Endothelial cell of umbilical vein (primary cell): ENCODE results near the gene VPS8. TPM values are rescaled to one million over a fixed set of nuclear protein-coding genes. Genes with fewer than 3 reads are reported as not detected.

ENCODE experiments used
- BruUV-seq: library from RNA; stranded (reverse); fragments of 400-500 nt; replicated peaks from 2 replicates; lab custom pipeline; 2021; lab: Mats Ljungman, UMichigan
- CTCF ChIA-PET: fragments of 300-600, 350-600 bp; sonication (Branson Sonifier 250); formaldehyde crosslinking; loops from one replicate; lab custom pipeline; 2021; ENCODE audit warnings: antibody characterized with exemption, inconsistent platforms; lab: Charles Lee
- POLR2A ChIA-PET: fragments of 300-600, 350-600 bp; sonication (Branson Sonifier 250); formaldehyde crosslinking; loops from one replicate; lab custom pipeline; 2021; ENCODE audit warnings: antibody characterized with exemption, inconsistent platforms; lab: Charles Lee
- DNase-seq: peaks from one replicate; pipeline ENCODE4 v3.0.0-alpha.2; 2011; ENCODE audit warnings: low read depth, low spot score
- FAIRE-seq: peaks from 2 replicates; lab custom pipeline; 2011; peaks lifted over from hg19 to GRCh38; lab: Jason Lieb, UNC
- H2AFZ ChIP-seq: 2 replicates; pipeline ENCODE4 v1.6.0; 2012; ENCODE audit warnings: low read depth, low read length, control low read depth, inconsistent platforms
- H3K27ac ChIP-seq: 2 replicates; pipeline ENCODE4 v1.5.1; 2011; ENCODE audit warnings: low read depth, mild to moderate bottlenecking, control low read depth, low read length, moderate library complexity; ENCODE audit not compliant: insufficient read depth
- H3K27me3 ChIP-seq, 2 experiments: 2 replicates each; pipeline versions ENCODE4 v1.6.0 to v1.6.1; 2011; ENCODE audit warnings: low read length in 2 of 2, mixed read lengths in 1 of 2; ENCODE audit not compliant: control insufficient read depth in 2 of 2, insufficient read depth in 2 of 2
- H3K36me3 ChIP-seq, 2 experiments: 2 replicates in 1 of 2; 3 replicates in 1 of 2; pipeline ENCODE4 v1.5.1; 2011; ENCODE audit warnings: low read length in 2 of 2, mild to moderate bottlenecking in 1 of 2, moderate library complexity in 1 of 2; ENCODE audit not compliant: control insufficient read depth in 2 of 2, insufficient read depth in 2 of 2; ENCODE audit errors: extremely low read depth in 1 of 2
- H3K4me1 ChIP-seq: 3 replicates; pipeline ENCODE4 v1.5.1; 2011; ENCODE audit warnings: mild to moderate bottlenecking, low read length; ENCODE audit not compliant: control insufficient read depth, insufficient read depth; ENCODE audit errors: extremely low read depth
- H3K4me2 ChIP-seq: 2 replicates; pipeline ENCODE4 v1.6.1; 2011; ENCODE audit warnings: low read length, control low read depth, mixed read lengths; ENCODE audit not compliant: insufficient read depth
- H3K4me3 ChIP-seq, 3 experiments: fragments of 200-600 bp in 1 of 3; sonication (generic), shearing (Covaris generic) in 1 of 3; replicated peaks in 1 of 3; 2 replicates each; pipeline ENCODE4 v1.5.1; 2011 to 2016; ENCODE audit warnings: control low read depth in 3 of 3, low read length in 3 of 3, mild to moderate bottlenecking in 2 of 3, inconsistent platforms in 1 of 3, low read depth in 1 of 3, moderate library complexity in 1 of 3; ENCODE audit not compliant: insufficient read depth in 1 of 3
- H3K79me2 ChIP-seq: 2 replicates; pipeline ENCODE4 v1.6.0; 2012; ENCODE audit warnings: low read length, inconsistent platforms; ENCODE audit not compliant: control insufficient read depth, insufficient read depth
- H3K9ac ChIP-seq: replicated peaks from 2 replicates; pipeline ENCODE3; 2011; ENCODE audit warnings: low read length, control low read depth; ENCODE audit not compliant: insufficient read depth; ENCODE audit errors: extremely low read depth
- H3K9me1 ChIP-seq: replicated peaks from 3 replicates; pipeline ENCODE4 v1.6.0; 2011; ENCODE audit warnings: mild to moderate bottlenecking, low read length; ENCODE audit not compliant: control insufficient read depth, insufficient read depth; ENCODE audit errors: extremely low read depth
- H3K9me3 ChIP-seq: replicated peaks from 2 replicates; pipeline ENCODE4 v1.5.1; 2012; ENCODE audit warnings: low read length, inconsistent platforms; ENCODE audit not compliant: control insufficient read depth, insufficient read depth
- H4K20me1 ChIP-seq: replicated peaks from 2 replicates; pipeline ENCODE3; 2011; ENCODE audit warnings: mild to moderate bottlenecking, low read length; ENCODE audit not compliant: control insufficient read depth, insufficient read depth; ENCODE audit errors: extremely low read depth
- CTCF ChIP-seq, 2 donors: IDR thresholded peaks; 1 replicate in 1 of 2; 2 replicates in 1 of 2; pipeline ENCODE4 v1.5.1; 2011; ENCODE audit warnings: low read length in 2 of 2, mild to moderate bottlenecking in 2 of 2, moderate library complexity in 2 of 2, control low read depth in 1 of 2, inconsistent platforms in 1 of 2, low read depth in 1 of 2; ENCODE audit not compliant: insufficient read depth in 1 of 2; ENCODE audit errors: extremely low read depth in 1 of 2
- GATA2 ChIP-seq: IDR thresholded peaks from 2 replicates; pipeline ENCODE4 v1.7.0; 2011; ENCODE audit warnings: low read depth, mild to moderate bottlenecking, moderate library complexity, mixed read lengths, low read length; ENCODE audit not compliant: insufficient read length, insufficient read depth
- JUN ChIP-seq: IDR thresholded peaks from 2 replicates; pipeline ENCODE4 v1.6.1; 2011; ENCODE audit warnings: borderline replicate concordance, low read depth; ENCODE audit not compliant: insufficient read length, insufficient read depth
- MYC ChIP-seq: IDR thresholded peaks from one replicate; pipeline ENCODE4 v1.6.1; 2011; ENCODE audit warnings: mild to moderate bottlenecking, low read depth, low read length
- POLR2A ChIP-seq: IDR thresholded peaks from 2 replicates; pipeline ENCODE4 v1.6.1; 2012; ENCODE audit warnings: low read depth, mild to moderate bottlenecking, control low read depth, low read length
- POLR2AphosphoS5 ChIP-seq: IDR thresholded peaks from 2 replicates; pipeline ENCODE4 v1.6.1; 2012; ENCODE audit warnings: low read depth, mild to moderate bottlenecking, control low read depth, low read length, moderate library complexity; ENCODE audit not compliant: insufficient read depth
- dilution Hi-C: fragments of 300-500 bp; cut with MboI; formaldehyde crosslinking; loops from one replicate; pipeline ENCODE4 v1.15.0; 2019; ENCODE audit warnings: low sequenced_read_pairs; ENCODE audit not compliant: extremely low pct_ligation_motif_present
- intact Hi-C: fragments of 100-400 bp; cut with micrococcal nuclease; formaldehyde crosslinking; loops from one replicate; pipeline ENCODE4 v1.10.0; 2022
- polyA plus RNA-seq, 4 experiments: library from polyadenylated mRNA; depleted of rRNA in 3 of 4; stranded (reverse) in 3 of 4; unstranded in 1 of 4; fragments of >200 nt; gene quantifications; 2 replicates each; pipeline versions ENCODE4 v1.2.1 to v1.2.3, GENCODE V29; 2011 to 2012; ENCODE audit warnings: missing spikeins in 1 of 4
- total RNA-seq: library from RNA; stranded (reverse); gene quantifications from 2 replicates; pipeline ENCODE4 v1.2.3, GENCODE V29; 2021

Gene VPS8
- total and polyA plus RNA-seq, 2 donors (not counting 3 experiments of a cell fraction or from before 2014, with no cell fraction given), result 13.7 to 51.6 TPM

GRCh38 chr3:185040425-185040824 lies 228.5 kb downstream of the VPS8 start:
- Histone ChIP-seq H3K9me1 (no peaks in the 10 kb centered on the region), H2AFZ (no peak overlapping the region), H3K27ac (no peak overlapping the region), H4K20me1 (no peaks in the 10 kb centered on the region), H3K4me1 (peaks cover 12% of the 10 kb centered on the region), H3K27me3 (no peaks in the 10 kb centered on the region), H3K9me3 (no peaks in the 10 kb centered on the region), H3K36me3 (no peaks in the 10 kb centered on the region), H3K9ac (no peak overlapping the region), H3K79me2 (no peaks in the 10 kb centered on the region), H3K4me3 (no peak overlapping the region), H3K4me2 (no peak overlapping the region)
- FAIRE-seq (no peak), DNase-seq (no peak)
- intact Hi-C loops (no loop called here), dilution Hi-C loops (no loop called here)
- ChIA-PET CTCF (no interaction called here), POLR2A (no interaction called here)
- no TSS peak for BruUV-seq
- TF ChIP-seq GATA2 (no peak), JUN (peak; percentile 20)

GRCh38 chr3:185041540-185041939 lies 229.6 kb downstream of the VPS8 start:
- no peak overlapping the region for H3K4me2 ChIP-seq
- intact Hi-C loops, result no loop called here
- H4K20me1 ChIP-seq, result no peaks in the 10 kb centered on the region
- BruUV-seq, result no TSS peak
- H3K4me3 ChIP-seq, result no peak overlapping the region
- no peaks in the 10 kb centered on the region for H3K9me3 ChIP-seq
- dilution Hi-C loops, result no loop called here
- no peak for FAIRE-seq
- no peaks in the 10 kb centered on the region for H3K79me2 ChIP-seq
- ChIA-PET CTCF (no interaction called here), POLR2A (no interaction called here)
- TF ChIP-seq POLR2A (no peak), POLR2AphosphoS5 (no peak), MYC (no peak), CTCF (IDR thresholded peaks at IDR 0.05; ENCODE audit: extremely low read depth in 1 of 2, insufficient read depth in 1 of 2, low read depth in 1 of 2, low read length in 2 of 2) (no peak)
- no peak overlapping the region for H3K27ac ChIP-seq
- H3K27me3 ChIP-seq, result no peaks in the 10 kb centered on the region
- H2AFZ ChIP-seq, result no peak overlapping the region
- no peaks in the 10 kb centered on the region for H3K36me3 ChIP-seq
- H3K9ac ChIP-seq, result no peak overlapping the region
- no peak for DNase-seq
- H3K9me1 ChIP-seq, result no peaks in the 10 kb centered on the region
- peaks cover 23% of the 10 kb centered on the region for H3K4me1 ChIP-seq
